ENCODE data around the gene MAP1LC3B2. TPM values are rescaled to one million over a fixed set of nuclear protein-coding genes. Genes with fewer than 3 reads are reported as not detected.

The MAP1LC3B2 gene
- total RNA-seq, 1 experiment from 2014 or later: 1.5 TPM

- no CpG with 5 or more reads among the region's 8 CpGs for WGBS (ENCODE audit: extremely low coverage, insufficient read length, low lambda C conversion rate)
- H3K4me2 ChIP-seq (ENCODE audit: insufficient read depth, insufficient read length, low read length): no peak overlapping the region
Measured at GRCh38 chr12:116541547-116542344, 17.4 kb upstream of the MAP1LC3B2 start.

More at GRCh38 chr12:116541547-116542344, 17.4 kb upstream of the MAP1LC3B2 start:
- no peak overlapping the region for H3K14ac ChIP-seq (ENCODE audit: insufficient read depth, low read length)
- Mint-ChIP-seq H3K9me3 (no peaks in the 10 kb centered on the region), H3K27me3 (ENCODE audit: low read depth) (no peaks in the 10 kb centered on the region), H3K36me3 (ENCODE audit: insufficient read depth in 1 of 3, low read depth in 3 of 3) (no peaks in the 10 kb centered on the region), H3K4me3 (no peak overlapping the region), H3K27ac (no peak overlapping the region), H3K4me1 (peaks cover 31 to 44% of the 10 kb centered on the region in 2 experiments)
- no peak overlapping the region for H2AFZ ChIP-seq (ENCODE audit: low read length)
- no peak overlapping the region for H4K8ac ChIP-seq (replicated peaks; ENCODE audit: insufficient read length, low read depth, low read length)
- no peaks in the 10 kb centered on the region for H3K79me1 ChIP-seq (ENCODE audit: insufficient read depth, low read depth, low read length, poor library complexity, severe bottlenecking)
- no peak overlapping the region for H3K27ac ChIP-seq (ENCODE audit: insufficient read length, low read depth, low read length)
- H2AK5ac ChIP-seq (ENCODE audit: insufficient read length, low read length): no peak overlapping the region
- no peak overlapping the region for H2BK15ac ChIP-seq (ENCODE audit: low read depth, low read length)
- DNase-seq: no peak
- H2BK120ac ChIP-seq (ENCODE audit: low read depth, low read length, poor library complexity, severe bottlenecking): no peak overlapping the region
- no peaks in the 10 kb centered on the region for H3K27me3 ChIP-seq (ENCODE audit: insufficient read depth, low read length)
- H3K56ac ChIP-seq (ENCODE audit: insufficient read length, low read depth, low read length): no peak overlapping the region
- no peak overlapping the region for H2BK20ac ChIP-seq (ENCODE audit: low read depth, low read length, poor library complexity, severe bottlenecking)
- H3K23ac ChIP-seq (ENCODE audit: insufficient read length, low read depth, low read length): no peak overlapping the region
- H2BK5ac ChIP-seq (ENCODE audit: insufficient read length, low read length): no peak overlapping the region
- no peak overlapping the region for H3K18ac ChIP-seq (ENCODE audit: insufficient read length, low read depth, low read length)
- H4K20me1 ChIP-seq (ENCODE audit: control insufficient read depth, insufficient read depth, insufficient read length): no peaks in the 10 kb centered on the region
- no peaks in the 10 kb centered on the region for H3K23me2 ChIP-seq (ENCODE audit: insufficient read length, low read depth, low read length, poor library complexity, severe bottlenecking)
- peaks cover 6% of the 10 kb centered on the region; the same call in 1 of the 2 replicates for H3K4me1 ChIP-seq (ENCODE audit: insufficient read depth, low read length)
- H3T11ph ChIP-seq (ENCODE audit: low read length): no peak overlapping the region
- no peak overlapping the region for H3K4ac ChIP-seq (ENCODE audit: low read depth, low read length)
- no peak overlapping the region for H3K9ac ChIP-seq (ENCODE audit: extremely low read depth, insufficient read length, low read length)
- TF ChIP-seq, protein P1, sequence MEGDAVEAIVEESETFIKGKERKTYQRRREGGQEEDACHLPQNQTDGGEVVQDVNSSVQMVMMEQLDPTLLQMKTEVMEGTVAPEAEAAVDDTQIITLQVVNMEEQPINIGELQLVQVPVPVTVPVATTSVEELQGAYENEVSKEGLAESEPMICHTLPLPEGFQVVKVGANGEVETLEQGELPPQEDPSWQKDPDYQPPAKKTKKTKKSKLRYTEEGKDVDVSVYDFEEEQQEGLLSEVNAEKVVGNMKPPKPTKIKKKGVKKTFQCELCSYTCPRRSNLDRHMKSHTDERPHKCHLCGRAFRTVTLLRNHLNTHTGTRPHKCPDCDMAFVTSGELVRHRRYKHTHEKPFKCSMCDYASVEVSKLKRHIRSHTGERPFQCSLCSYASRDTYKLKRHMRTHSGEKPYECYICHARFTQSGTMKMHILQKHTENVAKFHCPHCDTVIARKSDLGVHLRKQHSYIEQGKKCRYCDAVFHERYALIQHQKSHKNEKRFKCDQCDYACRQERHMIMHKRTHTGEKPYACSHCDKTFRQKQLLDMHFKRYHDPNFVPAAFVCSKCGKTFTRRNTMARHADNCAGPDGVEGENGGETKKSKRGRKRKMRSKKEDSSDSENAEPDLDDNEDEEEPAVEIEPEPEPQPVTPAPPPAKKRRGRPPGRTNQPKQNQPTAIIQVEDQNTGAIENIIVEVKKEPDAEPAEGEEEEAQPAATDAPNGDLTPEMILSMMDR (conservative IDR thresholded peaks at IDR 0.05): no peak
- no peak overlapping the region for H4K5ac ChIP-seq (ENCODE audit: insufficient read length, low read depth, low read length)
- no peaks in the 10 kb centered on the region for H3K9me3 ChIP-seq (ENCODE audit: control insufficient read depth, low read depth, low read length)
- H3K79me2 ChIP-seq (ENCODE audit: insufficient read depth, low read length): no peaks in the 10 kb centered on the region
- no peak overlapping the region for H2BK12ac ChIP-seq (ENCODE audit: insufficient read length, low read depth, low read length)
- no peak overlapping the region for H4K91ac ChIP-seq (ENCODE audit: insufficient read length, low read depth, low read length)
